ENCODE data around the gene PHKB.

PHKB gene

GRCh38 chr16:47519546-47519945, 58.4 kb downstream of the PHKB start:
- Histone ChIP-seq H3K4me2 (ENCODE audit: low read length) (no peak overlapping the region), H3K79me2 (ENCODE audit: control insufficient read depth, low read length) (peaks cover 6% of the 10 kb centered on the region), H3K4me3 (ENCODE audit: low read length) (no peak overlapping the region), H3K27ac (ENCODE audit: low read depth, low read length) (no peak overlapping the region), H3K9me2 (replicated peaks; ENCODE audit: control insufficient read depth, low read length) (no peaks in the 10 kb centered on the region), H3K4me1 (ENCODE audit: control insufficient read depth, low read length) (peaks cover 26% of the 10 kb centered on the region), H3K27me3 (ENCODE audit: control insufficient read depth, low read length) (no peaks in the 10 kb centered on the region), H4K20me1 (ENCODE audit: control insufficient read depth, insufficient read depth, low read depth, low read length) (no peaks in the 10 kb centered on the region), H3K9me3 (ENCODE audit: control insufficient read depth, insufficient read depth, low read length) (no peaks in the 10 kb centered on the region), H3K36me3 (ENCODE audit: control insufficient read depth, low read length) (peaks cover 29% of the 10 kb centered on the region), H3F3A (ENCODE audit: control insufficient read depth, insufficient read depth) (no peaks in the 10 kb centered on the region)
- TF ChIP-seq EZH2phosphoT487 (IDR thresholded peaks at IDR 0.05; ENCODE audit: borderline replicate concordance, low read length): no peak

- H3K9me2 ChIP-seq (replicated peaks; ENCODE audit: control insufficient read depth, low read length): no peaks in the 10 kb centered on the region
- no peaks in the 10 kb centered on the region for H3K27me3 ChIP-seq (ENCODE audit: control insufficient read depth, low read length)
- H3K4me1 ChIP-seq (ENCODE audit: control insufficient read depth, low read length): peaks cover 26% of the 10 kb centered on the region
- no peak overlapping the region for H3K4me3 ChIP-seq (ENCODE audit: low read length)
- no peak overlapping the region for H3K27ac ChIP-seq (ENCODE audit: low read depth, low read length)
- peaks cover 6% of the 10 kb centered on the region for H3K79me2 ChIP-seq (ENCODE audit: control insufficient read depth, low read length)
- no peaks in the 10 kb centered on the region for H3F3A ChIP-seq (ENCODE audit: control insufficient read depth, insufficient read depth)
- H4K20me1 ChIP-seq (ENCODE audit: control insufficient read depth, insufficient read depth, low read depth, low read length): no peaks in the 10 kb centered on the region
- no peak for TF ChIP-seq EZH2phosphoT487 (IDR thresholded peaks at IDR 0.05; ENCODE audit: borderline replicate concordance, low read length)
- no peak for TF ChIP-seq CTCF (IDR thresholded peaks at IDR 0.05; ENCODE audit: low read depth, low read length, poor library complexity, severe bottlenecking)
- H3K4me2 ChIP-seq (ENCODE audit: low read length): no peak overlapping the region
- peaks cover 26% of the 10 kb centered on the region for H3K36me3 ChIP-seq (ENCODE audit: control insufficient read depth, low read length)
- H3K9me3 ChIP-seq (ENCODE audit: control insufficient read depth, insufficient read depth, low read length): no peaks in the 10 kb centered on the region
Observed at GRCh38 chr16:47519996-47520679, 59.0 kb downstream of the PHKB start.

- peaks cover 5% of the 10 kb centered on the region; the same call in 1 of the 2 replicates for H3K36me3 ChIP-seq (ENCODE audit: control insufficient read depth, low read length)
- H3K9me3 ChIP-seq (ENCODE audit: control insufficient read depth, insufficient read depth, low read length): no peaks in the 10 kb centered on the region
- H3K9me2 ChIP-seq (replicated peaks; ENCODE audit: control insufficient read depth, low read length): no peaks in the 10 kb centered on the region
- peaks cover 26% of the 10 kb centered on the region for H3K4me1 ChIP-seq (ENCODE audit: control insufficient read depth, low read length)
- H3K27ac ChIP-seq (ENCODE audit: low read depth, low read length): no peak overlapping the region
- peaks cover 6% of the 10 kb centered on the region for H3K79me2 ChIP-seq (ENCODE audit: control insufficient read depth, low read length)
- H4K20me1 ChIP-seq (ENCODE audit: control insufficient read depth, insufficient read depth, low read depth, low read length): no peaks in the 10 kb centered on the region
- peak overlapping the region; percentile 30 for H3K4me2 ChIP-seq (ENCODE audit: low read length)
- no peaks in the 10 kb centered on the region for H3F3A ChIP-seq (ENCODE audit: control insufficient read depth, insufficient read depth)
- H3K4me3 ChIP-seq (ENCODE audit: low read length): no peak overlapping the region
- no peaks in the 10 kb centered on the region for H3K27me3 ChIP-seq (ENCODE audit: control insufficient read depth, low read length)
- TF ChIP-seq CTCF (IDR thresholded peaks at IDR 0.05; ENCODE audit: low read depth, low read length, poor library complexity, severe bottlenecking): no peak
- TF ChIP-seq EZH2phosphoT487 (IDR thresholded peaks at IDR 0.05; ENCODE audit: borderline replicate concordance, low read length): no peak
Observed at GRCh38 chr16:47523342-47524006, 62.3 kb downstream of the PHKB start.

- Histone ChIP-seq H3K4me3 (ENCODE audit: low read length) (no peak overlapping the region), H3K79me2 (ENCODE audit: control insufficient read depth, low read length) (peaks cover 6% of the 10 kb centered on the region), H3K36me3 (ENCODE audit: control insufficient read depth, low read length) (peaks cover under 1% of the 10 kb centered on the region; the same call in 1 of the 2 replicates), H4K20me1 (ENCODE audit: control insufficient read depth, insufficient read depth, low read depth, low read length) (no peaks in the 10 kb centered on the region), H3K9me3 (ENCODE audit: control insufficient read depth, insufficient read depth, low read length) (no peaks in the 10 kb centered on the region), H3K9me2 (replicated peaks; ENCODE audit: control insufficient read depth, low read length) (no peaks in the 10 kb centered on the region), H3F3A (ENCODE audit: control insufficient read depth, insufficient read depth) (no peaks in the 10 kb centered on the region), H3K4me2 (ENCODE audit: low read length) (no peak overlapping the region; the same call in 1 of the 2 replicates), H3K27ac (ENCODE audit: low read depth, low read length) (no peak overlapping the region), H3K27me3 (ENCODE audit: control insufficient read depth, low read length) (no peaks in the 10 kb centered on the region), H3K4me1 (ENCODE audit: control insufficient read depth, low read length) (peaks cover 26% of the 10 kb centered on the region)
- TF ChIP-seq CTCF (IDR thresholded peaks at IDR 0.05; ENCODE audit: low read depth, low read length, poor library complexity, severe bottlenecking) (no peak), EZH2phosphoT487 (IDR thresholded peaks at IDR 0.05; ENCODE audit: borderline replicate concordance, low read length) (no peak)
Observed at GRCh38 chr16:47524007-47524405, 62.9 kb downstream of the PHKB start.

Measured in DOHH2 (cell line).